Ovary (tissue), 9 donors: ENCODE data around the gene SLC17A9. TPM values are rescaled to one million over a fixed set of nuclear protein-coding genes. Genes with fewer than 3 reads are reported as not detected.

Experiments
- DNase-seq, 5 donors: peaks; one replicate each; pipeline ENCODE4 v3.0.0-alpha.2; 2019 to 2020
- H3K27ac ChIP-seq, 2 donors: fragments of 200-600 bp; one replicate each; pipeline versions ENCODE4 v1.5.1 to v1.8.0; 2019 to 2022
- H3K27me3 ChIP-seq: fragments of 200-600 bp; one replicate; pipeline ENCODE4 v1.8.0; 2022
- H3K36me3 ChIP-seq: fragments of 200-600 bp; sonication (generic); one replicate; pipeline ENCODE4 v1.5.1; 2019
- H3K4me1 ChIP-seq: one replicate; pipeline ENCODE4 v1.8.1; 2013; ENCODE audit warnings: mild to moderate bottlenecking, moderate library complexity; ENCODE audit not compliant: insufficient read depth
- H3K4me3 ChIP-seq: fragments of 200-600 bp; sonication (generic); one replicate; pipeline ENCODE4 v1.5.1; 2017
- H3K9me3 ChIP-seq, 2 donors: fragments of 200-600 bp in 1 of 2; sonication (generic) in 1 of 2; one replicate each; pipeline versions ENCODE4 v1.5.1 to v1.8.1; 2013 to 2019; ENCODE audit warnings: mild to moderate bottlenecking in 1 of 2, moderate library complexity in 1 of 2
- CTCF ChIP-seq, 3 donors: fragments of 450-650 bp in 2 of 3; fragments of 200-600 bp in 1 of 3; IDR thresholded peaks; one replicate each; pipeline versions ENCODE4 v1.5.1 to v1.8.0; 2016 to 2022; ENCODE audit warnings: antibody characterized with exemption in 3 of 3, mild to moderate bottlenecking in 1 of 3
- EP300 ChIP-seq: sonication (generic); formaldehyde crosslinking; IDR thresholded peaks from one replicate; pipeline ENCODE4 v1.6.1; 2017; ENCODE audit warnings: antibody characterized with exemption
- POLR2A ChIP-seq: fragments of 450-650 bp; IDR thresholded peaks from one replicate; pipeline ENCODE4 v1.6.1; 2017; ENCODE audit warnings: antibody characterized with exemption, mild to moderate bottlenecking, moderate library complexity
- WGBS, 3 donors: extraction: QIAGEN DNeasy Blood & Tissue Kit in 1 of 3; methylation state at CpG; one replicate each; pipeline versions ENCODE4 v1.1.5 to v1.1.7; 2013 to 2017; 5-methylcytosine and 5-hydroxymethylcytosine counted together
- intact Hi-C, 4 donors: fragments of 100-400 bp; cut with DNase I; formaldehyde crosslinking; loops; one replicate each; pipeline versions ENCODE4 v1.11.0 to v1.15.1; 2022 to 2023
- polyA plus RNA-seq, 2 donors: library from polyadenylated mRNA; stranded (reverse); fragments of 200-250 nt in 1 of 2; fragments of 350-450 nt in 1 of 2; fragmentation: Illumina TruSeq in 1 of 2; extraction: RNeasy Lipid Tissue Mini Kit (QIAGEN cat#74804) in 1 of 2; gene quantifications; one replicate each; pipeline ENCODE4 v1.2.3, GENCODE V29; 2013 to 2014
- total RNA-seq, 7 donors: library from RNA; depleted of rRNA in 2 of 7; stranded (reverse); fragments of >200 nt in 2 of 7; fragmentation: NEBNext Ultra II Directional in 3 of 7; extraction: Animal tissue kit (Norgen Biotek cat#: 25700) in 3 of 7; gene quantifications; one replicate each; pipeline versions ENCODE4 v1.1.0 to v1.2.4, GENCODE V29; 2016 to 2023
- donor health status: DM: no; HTN: no; CAD: no; lungs with moderate emphysema.
- donor health status: DM: no; HTN: no; CAD: no.
- donor health status: Bipolar disorder and iron deficiency.
- donor health status: DM: yes; HTN: yes; CAD: no.
- donor health status: DM: no; HTN: no; CAD: no.
- donor health status: DM: yes; HTN: yes; CAD: no.

The SLC17A9 gene
- total and polyA plus RNA-seq, 9 donors, result 0.68 to 7.7 (median 4.7) TPM

DNA sequence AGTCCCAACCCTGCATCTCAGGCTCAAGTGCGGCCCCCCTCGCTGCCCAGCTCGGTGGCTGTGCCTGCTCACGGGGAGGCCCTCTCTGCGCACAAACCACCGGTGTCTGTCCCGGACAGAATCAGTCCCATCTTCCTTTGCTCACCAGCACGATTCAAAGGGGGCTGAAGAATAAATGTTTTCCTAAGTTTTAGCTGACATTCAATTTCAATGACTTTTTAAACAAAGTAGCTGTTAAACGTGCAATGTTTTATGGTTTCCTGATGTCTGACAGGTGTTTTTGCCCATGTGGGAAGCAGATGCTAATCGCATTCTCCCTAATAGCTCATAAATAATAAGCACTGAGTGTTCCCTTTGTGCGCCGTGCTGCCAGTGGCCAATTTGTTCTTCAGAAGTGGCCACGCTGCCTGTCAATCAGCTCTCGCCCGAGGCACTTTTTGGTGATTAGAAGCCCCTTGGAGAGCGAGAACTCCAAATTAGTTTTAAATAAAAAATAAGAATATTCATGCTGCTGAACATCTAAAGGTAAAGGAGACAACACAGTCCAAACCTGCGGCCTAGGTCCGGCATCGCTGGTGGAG is 28.0 kb downstream of the SLC17A9 start:
- intact Hi-C loops, result no loop called here
- DNase-seq, result no peak
- Histone ChIP-seq H3K27ac (no peak overlapping the region), H3K27me3 (no peaks in the 10 kb centered on the region), H3K36me3 (no peaks in the 10 kb centered on the region), H3K4me3 (no peak overlapping the region), H3K4me1 (no peaks in the 10 kb centered on the region), H3K9me3 (no peaks in the 10 kb centered on the region)
- 27 to 33% (median 32%) methylated on average over 19 of the region's 19 CpGs for WGBS, 3 donors
- no peak for TF ChIP-seq CTCF (IDR thresholded peaks at IDR 0.05)
- TF ChIP-seq EP300, result no peak
- TF ChIP-seq POLR2A, result no peak

GRCh38 chr20:62980970-62981369 is 28.5 kb downstream of the SLC17A9 start:
- no peaks in the 10 kb centered on the region for H3K27me3 ChIP-seq
- no peak for DNase-seq
- H3K4me3 ChIP-seq, result no peak overlapping the region
- intact Hi-C loops, result no loop called here
- no peaks in the 10 kb centered on the region for H3K36me3 ChIP-seq
- WGBS, 3 donors, result 13 to 38% (median 20%) methylated on average over 15 to 28 of the region's 28 CpGs
- TF ChIP-seq CTCF (IDR thresholded peaks at IDR 0.05), result no peak
- TF ChIP-seq EP300, result no peak
- no peak for TF ChIP-seq POLR2A
- H3K27ac ChIP-seq, result no peak overlapping the region
- no peaks in the 10 kb centered on the region for H3K4me1 ChIP-seq
- H3K9me3 ChIP-seq, result no peaks in the 10 kb centered on the region

GRCh38 chr20:62982124-62983075 is 29.9 kb downstream of the SLC17A9 start:
- 49 to 59% (median 58%) methylated on average over 20 to 21 of the region's 21 CpGs for WGBS, 3 donors
- H3K36me3 ChIP-seq, result no peaks in the 10 kb centered on the region
- no peaks in the 10 kb centered on the region for H3K9me3 ChIP-seq
- TF ChIP-seq EP300 (no peak), POLR2A (no peak), CTCF (IDR thresholded peaks at IDR 0.05) (no peak)
- H3K27me3 ChIP-seq, result no peaks in the 10 kb centered on the region
- no peak for DNase-seq
- H3K4me1 ChIP-seq, result no peaks in the 10 kb centered on the region
- no peak overlapping the region for H3K4me3 ChIP-seq
- intact Hi-C loops, result no loop called here
- H3K27ac ChIP-seq, result no peak overlapping the region

- Histone ChIP-seq H3K27me3 (no peaks in the 10 kb centered on the region), H3K36me3 (no peaks in the 10 kb centered on the region), H3K4me3 (no peak overlapping the region), H3K9me3 (no peaks in the 10 kb centered on the region), H3K4me1 (no peaks in the 10 kb centered on the region), H3K27ac (no peak overlapping the region)
- DNase-seq, result no peak
- intact Hi-C loops, result no loop called here
- no peak for TF ChIP-seq CTCF (IDR thresholded peaks at IDR 0.05)
- WGBS, 3 donors, result 77 to 85% (median 79%) methylated on average over 6 of the region's 6 CpGs
Measured at GRCh38 chr20:62983210-62983609, 30.7 kb downstream of the SLC17A9 start.
